Neural progenitor cell (in vitro differentiated cells): ENCODE results near the gene RFX3.

ENCODE experiments used
- CTCF ChIP-seq: fragments of 200-600 bp; sonication (generic); IDR thresholded peaks from 2 replicates; pipeline ENCODE4 v1.5.1; 2017; ENCODE audit warnings: antibody characterized with exemption, mild to moderate bottlenecking
- EZH2phosphoT487 ChIP-seq: fragments of 200-600 bp; sonication (generic); IDR thresholded peaks from 2 replicates; pipeline ENCODE4 v1.6.1; 2017; ENCODE audit warnings: antibody characterized with exemption

- TF ChIP-seq EZH2phosphoT487: no peak
- no peak for TF ChIP-seq CTCF
These were observed 264.3 kb downstream of the RFX3 start for GRCh38 chr9:3261484-3261883.
